Stimulated activated CD8-positive, alpha-beta memory T cell treated with anti-CD3 and anti-CD28 coated beads, Interleukin-12 subunit alpha, Interleukin-12 subunit beta, amount 100 ng/mL, for 4 hours (primary cell): Measurements from ENCODE around the gene DNAJC10.

Experiments used
- DNase-seq: peaks from one replicate; pipeline ENCODE4 v3.0.0-alpha.2; 2020; ENCODE audit warnings: low read depth

The DNAJC10 gene

GRCh38 chr2:182836451-182836850 is 120.4 kb downstream of the DNAJC10 start:
- no peak for DNase-seq
